Ovary (tissue), 9 donors: ENCODE data around the gene NCAPD2. TPM values are rescaled to one million over a fixed set of nuclear protein-coding genes. Genes with fewer than 3 reads are reported as not detected.
A peak's percentile ranks its signal among the peaks of the same experiment; 100 is the strongest.
"Not testable (repeated sequence)": the region's sequence is repeated elsewhere in the genome, so short reads cannot be mapped to it uniquely, and the experiment has no call there.

ENCODE experiments used
- DNase-seq, 5 donors: peaks; one replicate each; pipeline ENCODE4 v3.0.0-alpha.2; 2019 to 2020
- H3K27ac ChIP-seq, 2 donors: fragments of 200-600 bp; one replicate each; pipeline versions ENCODE4 v1.5.1 to v1.8.0; 2019 to 2022
- H3K27me3 ChIP-seq: fragments of 200-600 bp; one replicate; pipeline ENCODE4 v1.8.0; 2022
- H3K36me3 ChIP-seq: fragments of 200-600 bp; sonication (generic); one replicate; pipeline ENCODE4 v1.5.1; 2019
- H3K4me1 ChIP-seq: one replicate; pipeline ENCODE4 v1.8.1; 2013; ENCODE audit warnings: mild to moderate bottlenecking, moderate library complexity; ENCODE audit not compliant: insufficient read depth
- H3K4me3 ChIP-seq: fragments of 200-600 bp; sonication (generic); one replicate; pipeline ENCODE4 v1.5.1; 2017
- H3K9me3 ChIP-seq, 2 donors: fragments of 200-600 bp in 1 of 2; sonication (generic) in 1 of 2; one replicate each; pipeline versions ENCODE4 v1.5.1 to v1.8.1; 2013 to 2019; ENCODE audit warnings: mild to moderate bottlenecking in 1 of 2, moderate library complexity in 1 of 2
- EP300 ChIP-seq: sonication (generic); formaldehyde crosslinking; IDR thresholded peaks from one replicate; pipeline ENCODE4 v1.6.1; 2017; ENCODE audit warnings: antibody characterized with exemption
- POLR2A ChIP-seq: fragments of 450-650 bp; IDR thresholded peaks from one replicate; pipeline ENCODE4 v1.6.1; 2017; ENCODE audit warnings: antibody characterized with exemption, mild to moderate bottlenecking, moderate library complexity
- WGBS, 3 donors: extraction: QIAGEN DNeasy Blood & Tissue Kit in 1 of 3; methylation state at CpG; one replicate each; pipeline versions ENCODE4 v1.1.5 to v1.1.7; 2013 to 2017; 5-methylcytosine and 5-hydroxymethylcytosine counted together
- intact Hi-C, 4 donors: fragments of 100-400 bp; cut with DNase I; formaldehyde crosslinking; loops; one replicate each; pipeline versions ENCODE4 v1.11.0 to v1.15.1; 2022 to 2023
- polyA plus RNA-seq, 2 donors: library from polyadenylated mRNA; stranded (reverse); fragments of 200-250 nt in 1 of 2; fragments of 350-450 nt in 1 of 2; fragmentation: Illumina TruSeq in 1 of 2; extraction: RNeasy Lipid Tissue Mini Kit (QIAGEN cat#74804) in 1 of 2; gene quantifications; one replicate each; pipeline ENCODE4 v1.2.3, GENCODE V29; 2013 to 2014
- total RNA-seq, 7 donors: library from RNA; depleted of rRNA in 2 of 7; stranded (reverse); fragments of >200 nt in 2 of 7; fragmentation: NEBNext Ultra II Directional in 3 of 7; extraction: Animal tissue kit (Norgen Biotek cat#: 25700) in 3 of 7; gene quantifications; one replicate each; pipeline versions ENCODE4 v1.1.0 to v1.2.4, GENCODE V29; 2016 to 2023
- TF ChIP-seq, protein P1 (sequence below), 3 donors: fragments of 450-650 bp in 2 of 3; fragments of 200-600 bp in 1 of 3; IDR thresholded peaks; one replicate each; pipeline versions ENCODE4 v1.5.1 to v1.8.0; 2016 to 2022; ENCODE audit warnings: antibody characterized with exemption in 3 of 3, mild to moderate bottlenecking in 1 of 3
- donor health status: DM: no; HTN: no; CAD: no; lungs with moderate emphysema.
- donor health status: DM: no; HTN: no; CAD: no.
- donor health status: Bipolar disorder and iron deficiency.
- donor health status: DM: yes; HTN: yes; CAD: no.
- donor health status: DM: no; HTN: no; CAD: no.
- donor health status: DM: yes; HTN: yes; CAD: no.

Gene NCAPD2
- total and polyA plus RNA-seq, 9 donors: 8.8 to 19.5 (median 16.4) TPM

DNA sequence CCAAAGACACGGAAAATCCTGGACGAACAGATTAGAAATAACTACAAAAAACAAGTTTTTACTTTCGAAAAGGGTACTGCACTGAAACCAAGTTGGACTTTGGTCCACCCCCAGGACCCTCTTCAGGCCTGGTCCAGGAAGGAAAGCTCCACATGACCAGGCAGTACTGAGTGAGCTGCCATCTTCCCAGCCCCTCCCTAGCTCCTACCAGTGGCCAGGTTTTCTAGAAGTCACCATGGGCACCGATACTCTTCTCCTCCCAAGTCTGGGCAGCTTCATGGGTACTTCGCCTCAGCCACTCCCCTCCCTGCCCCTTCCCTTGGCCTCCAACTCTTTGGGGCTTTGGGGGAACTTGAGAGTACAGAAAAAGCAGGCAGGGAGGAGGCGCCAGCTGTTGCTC is 30.0 kb upstream of the NCAPD2 start:
- Histone ChIP-seq H3K27me3 (no peaks in the 10 kb centered on the region), H3K4me3 (no peak overlapping the region), H3K9me3 (no peaks in the 10 kb centered on the region), H3K4me1 (no peaks in the 10 kb centered on the region), H3K27ac (no peak overlapping the region), H3K36me3 (no peaks in the 10 kb centered on the region)
- no peak for DNase-seq
- TF ChIP-seq POLR2A (no peak), EP300 (no peak)
- TF ChIP-seq, protein P1, sequence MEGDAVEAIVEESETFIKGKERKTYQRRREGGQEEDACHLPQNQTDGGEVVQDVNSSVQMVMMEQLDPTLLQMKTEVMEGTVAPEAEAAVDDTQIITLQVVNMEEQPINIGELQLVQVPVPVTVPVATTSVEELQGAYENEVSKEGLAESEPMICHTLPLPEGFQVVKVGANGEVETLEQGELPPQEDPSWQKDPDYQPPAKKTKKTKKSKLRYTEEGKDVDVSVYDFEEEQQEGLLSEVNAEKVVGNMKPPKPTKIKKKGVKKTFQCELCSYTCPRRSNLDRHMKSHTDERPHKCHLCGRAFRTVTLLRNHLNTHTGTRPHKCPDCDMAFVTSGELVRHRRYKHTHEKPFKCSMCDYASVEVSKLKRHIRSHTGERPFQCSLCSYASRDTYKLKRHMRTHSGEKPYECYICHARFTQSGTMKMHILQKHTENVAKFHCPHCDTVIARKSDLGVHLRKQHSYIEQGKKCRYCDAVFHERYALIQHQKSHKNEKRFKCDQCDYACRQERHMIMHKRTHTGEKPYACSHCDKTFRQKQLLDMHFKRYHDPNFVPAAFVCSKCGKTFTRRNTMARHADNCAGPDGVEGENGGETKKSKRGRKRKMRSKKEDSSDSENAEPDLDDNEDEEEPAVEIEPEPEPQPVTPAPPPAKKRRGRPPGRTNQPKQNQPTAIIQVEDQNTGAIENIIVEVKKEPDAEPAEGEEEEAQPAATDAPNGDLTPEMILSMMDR (IDR thresholded peaks at IDR 0.05): no peak
- intact Hi-C loops: loop anchor here (2.0 to 10.0 kb wide), 4 partner anchors 41 to 139 kb away; no protein-coding TSS in a partner anchor
- whole genome bisulfite sequencing, 3 donors: 81 to 84% (median 81%) methylated on average over 6 of the region's 6 CpGs

DNA sequence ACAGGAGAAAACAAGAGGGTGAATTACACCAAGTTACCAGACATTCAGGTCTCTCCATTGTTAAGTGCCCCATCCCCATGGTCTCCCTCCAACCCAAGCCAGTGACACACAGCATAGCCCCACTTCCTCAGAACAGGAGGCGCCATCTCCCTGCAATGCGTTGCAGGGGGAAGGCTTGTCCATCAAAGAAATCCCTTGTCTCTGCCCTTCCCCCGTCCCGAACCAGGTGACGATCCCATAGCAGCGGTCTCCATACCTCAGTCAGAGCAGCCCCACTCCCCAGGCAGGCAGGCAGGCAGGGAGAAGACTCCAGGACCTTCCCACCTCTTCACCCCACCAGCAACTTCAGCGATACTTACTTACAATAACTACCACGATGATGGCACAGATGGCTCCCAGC is 29.4 kb upstream of the NCAPD2 start:
- Histone ChIP-seq H3K4me3 (no peak overlapping the region), H3K27ac (no peak overlapping the region), H3K9me3 (no peaks in the 10 kb centered on the region), H3K36me3 (no peaks in the 10 kb centered on the region), H3K4me1 (peaks cover under 1% of the 10 kb centered on the region), H3K27me3 (no peaks in the 10 kb centered on the region)
- DNase-seq: no peak
- TF ChIP-seq POLR2A: no peak
- TF ChIP-seq EP300: no peak
- TF ChIP-seq, protein P1 (IDR thresholded peaks at IDR 0.05): no peak
- 88 to 94% (median 92%) methylated on average over 8 of the region's 8 CpGs for WGBS, 3 donors
- intact Hi-C loops: loop anchor here (2.0 to 10.0 kb wide), 4 partner anchors 42 to 140 kb away; no protein-coding TSS in a partner anchor

DNA sequence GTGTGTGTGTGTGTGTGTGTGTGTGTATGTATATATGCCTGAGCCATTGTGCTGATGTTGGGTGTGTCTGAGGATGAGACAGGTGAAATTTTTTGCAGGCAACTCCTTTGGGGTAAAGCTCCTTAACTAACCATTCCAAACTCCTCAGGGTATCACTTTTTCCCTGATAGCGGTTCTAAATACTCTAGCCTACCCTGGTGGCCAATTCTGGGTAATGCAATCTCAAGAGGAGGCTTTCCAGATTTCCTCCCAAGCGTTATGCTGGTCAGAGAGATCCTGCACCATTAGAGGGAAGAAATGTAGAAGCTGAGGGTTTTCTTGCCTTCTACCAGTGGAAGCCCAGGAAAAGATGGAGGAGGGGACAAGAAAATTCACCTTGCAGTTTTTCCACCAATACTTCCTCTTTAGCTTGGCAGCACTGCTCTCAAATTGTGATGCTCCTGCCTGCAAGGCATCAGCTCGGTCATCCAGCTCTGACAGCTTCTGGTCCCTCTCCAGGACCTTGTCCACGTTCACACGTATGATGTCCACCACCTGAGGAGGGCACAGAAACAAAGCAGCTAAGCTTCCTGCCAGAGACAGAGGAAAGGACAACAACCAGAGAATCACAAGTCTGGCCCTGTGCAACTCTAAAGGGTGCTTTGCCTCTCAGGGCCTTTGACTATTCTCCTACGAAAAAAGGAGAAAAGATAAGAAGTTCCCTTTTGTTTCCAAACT is 28.3 kb upstream of the NCAPD2 start:
- intact Hi-C loops: loop anchor here in 2 of 4 donors (2.0 to 10.0 kb wide), 3 partner anchors 43 to 141 kb away; no protein-coding TSS in a partner anchor
- Histone ChIP-seq H3K4me3 (no peak overlapping the region), H3K36me3 (no peaks in the 10 kb centered on the region), H3K27me3 (no peaks in the 10 kb centered on the region), H3K4me1 (peaks cover 3% of the 10 kb centered on the region), H3K27ac (no peak overlapping the region), H3K9me3 (no peaks in the 10 kb centered on the region)
- TF ChIP-seq, protein P1 (IDR thresholded peaks at IDR 0.05): peak; percentile 69 to 87 (median 84)
- TF ChIP-seq EP300: no peak
- WGBS, 3 donors: 22 to 34% (median 34%) methylated on average over 6 of the region's 6 CpGs
- peak in 3 of 5 donors; percentile 31 to 68 (median 47) for DNase-seq

DNA sequence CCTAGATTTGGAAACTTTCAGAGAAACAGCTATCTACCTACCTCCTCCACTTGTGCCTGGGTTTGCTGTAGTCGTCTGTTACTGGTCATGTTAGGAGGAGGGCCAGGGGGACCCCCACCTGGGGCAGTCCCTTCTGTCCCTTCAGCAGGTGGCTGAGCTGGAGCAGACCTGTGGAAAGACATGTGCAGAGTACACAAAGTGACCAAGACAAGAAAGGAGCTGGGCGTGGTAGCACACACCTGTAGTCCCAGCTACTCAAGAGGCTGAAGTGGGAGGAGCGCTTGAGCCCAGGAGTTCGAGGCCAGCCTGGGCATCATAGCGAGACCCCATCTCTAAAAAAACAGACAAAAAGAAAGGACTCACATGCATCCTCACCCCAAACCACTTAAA is 27.7 kb upstream of the NCAPD2 start:
- Histone ChIP-seq H3K9me3 (no peaks in the 10 kb centered on the region), H3K4me3 (no peak overlapping the region), H3K27ac (no peak overlapping the region), H3K4me1 (peaks cover 3% of the 10 kb centered on the region), H3K27me3 (no peaks in the 10 kb centered on the region), H3K36me3 (no peaks in the 10 kb centered on the region)
- whole genome bisulfite sequencing, 3 donors: 89 to 95% (median 91%) methylated on average over 5 of the region's 5 CpGs
- intact Hi-C loops: loop anchor here in 1 of 4 donors (5.0 to 10.0 kb wide), 2 partner anchors 44 to 141 kb away; no protein-coding TSS in a partner anchor
- no peak for TF ChIP-seq POLR2A
- no peak for DNase-seq

DNA sequence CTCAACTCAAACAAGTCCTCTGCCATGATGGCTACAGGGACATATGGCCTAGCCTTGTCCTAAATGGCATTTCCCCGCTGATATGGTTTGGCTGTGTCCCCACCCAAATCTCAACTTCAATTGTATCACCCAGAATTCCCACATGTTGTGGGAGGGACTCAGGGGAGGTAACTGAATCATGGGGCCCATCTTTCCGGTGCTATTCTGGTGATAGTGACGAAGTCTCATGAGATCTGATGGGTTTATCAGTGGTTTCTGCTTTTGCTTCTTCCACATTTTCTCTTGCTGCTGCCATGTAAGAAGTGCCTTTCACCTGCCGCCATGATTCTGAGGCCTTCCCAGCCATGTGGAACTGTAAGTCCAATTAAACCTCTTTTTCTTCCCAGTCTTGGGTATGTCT is 27.2 kb upstream of the NCAPD2 start:
- not testable (repeated sequence) for H3K27me3 ChIP-seq, H3K4me1 ChIP-seq, H3K27ac ChIP-seq, H3K36me3 ChIP-seq, H3K9me3 ChIP-seq, H3K4me3 ChIP-seq, DNase-seq
- WGBS, 3 donors: 92 to 96% (median 93%) methylated on average over 4 of the region's 4 CpGs
- intact Hi-C loops: loop anchor here in 1 of 4 donors (5.0 to 10.0 kb wide), 2 partner anchors 44 to 142 kb away; no protein-coding TSS in a partner anchor

DNA sequence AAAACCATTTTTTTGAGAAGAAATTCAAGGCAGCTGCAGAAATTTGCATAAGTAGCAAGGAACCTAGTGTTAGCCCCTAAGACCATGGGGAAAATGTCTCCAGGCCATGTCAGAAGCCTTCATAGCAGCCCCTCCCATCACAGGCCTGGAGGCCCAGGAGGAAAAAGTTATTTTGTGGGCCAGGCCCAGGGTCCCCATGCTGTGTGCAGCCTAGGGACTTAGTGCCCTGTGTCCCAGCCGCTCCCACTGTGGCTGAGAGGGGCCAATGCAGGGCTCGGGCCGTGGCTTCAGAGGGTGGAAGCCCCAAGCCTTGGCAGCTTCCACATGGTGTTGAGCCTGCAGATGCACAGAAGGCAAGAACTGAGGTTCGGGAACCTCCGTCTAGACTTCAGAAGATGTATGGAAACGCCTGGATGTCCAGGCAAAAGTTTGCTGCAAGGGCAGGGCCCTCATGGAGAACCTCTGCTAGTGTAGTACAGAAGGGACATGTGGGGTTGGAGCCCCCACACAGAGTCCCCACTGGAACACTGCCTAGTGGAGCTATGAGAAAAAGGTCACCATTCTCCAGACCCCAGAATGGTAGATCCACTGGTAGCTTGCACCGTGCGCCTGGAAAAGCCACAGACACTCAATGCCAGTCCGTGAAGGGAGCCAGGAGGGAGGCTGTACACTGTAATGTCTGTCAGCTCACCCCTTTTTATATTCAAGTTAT is 26.2 kb upstream of the NCAPD2 start:
- H3K36me3 ChIP-seq, H3K4me3 ChIP-seq, DNase-seq, H3K27ac ChIP-seq, H3K27me3 ChIP-seq, H3K9me3 ChIP-seq, H3K4me1 ChIP-seq: not testable (repeated sequence)
- WGBS, 3 donors: 91 to 97% (median 95%) methylated on average over 9 of the region's 9 CpGs
- intact Hi-C loops: loop anchor here in 1 of 4 donors (5.0 to 10.0 kb wide), 2 partner anchors 45 to 143 kb away; no protein-coding TSS in a partner anchor
